Hepatocyte (in vitro differentiated cells): Measurements from ENCODE around the gene TSFM. TPM values are rescaled to one million over a fixed set of nuclear protein-coding genes. Genes with fewer than 3 reads are reported as not detected.
A peak's percentile ranks its signal among the peaks of the same experiment; 100 is the strongest.

Experiments used
- DNase-seq: peaks from one replicate; pipeline ENCODE4 v3.0.0-alpha.2; 2016; ENCODE audit warnings: low spot score
- H2AFZ ChIP-seq: fragments of 200-600 bp; sonication (generic); 2 replicates; pipeline ENCODE4 v1.6.0; 2016; ENCODE audit warnings: antibody characterized with exemption, mild to moderate bottlenecking
- H3K27ac ChIP-seq: fragments of 200-600 bp; sonication (generic); 2 replicates; pipeline ENCODE4 v1.5.1; 2016; ENCODE audit warnings: mild to moderate bottlenecking
- H3K27me3 ChIP-seq: fragments of 200-600 bp; sonication (generic); 2 replicates; pipeline ENCODE4 v1.6.1; 2016
- H3K36me3 ChIP-seq: fragments of 200-600 bp; sonication (generic); replicated peaks from 2 replicates; pipeline ENCODE4 v1.5.1; 2016; ENCODE audit warnings: low read depth; ENCODE audit not compliant: insufficient read depth
- H3K4me1 ChIP-seq: fragments of 200-600 bp; sonication (generic); 2 replicates; pipeline ENCODE4 v1.5.1; 2016; ENCODE audit warnings: mild to moderate bottlenecking, moderate library complexity; ENCODE audit not compliant: insufficient read depth
- H3K4me2 ChIP-seq: fragments of 200-600 bp; sonication (generic); 2 replicates; pipeline ENCODE4 v1.6.0; 2016
- H3K4me3 ChIP-seq: fragments of 200-600 bp; sonication (generic); 2 replicates; pipeline ENCODE4 v1.5.1; 2016; ENCODE audit warnings: mild to moderate bottlenecking
- H3K79me2 ChIP-seq: fragments of 200-600 bp; sonication (generic); 2 replicates; pipeline ENCODE4 v1.6.0; 2017; ENCODE audit warnings: mild to moderate bottlenecking
- H3K9me2 ChIP-seq: fragments of 200-600 bp; sonication (generic); replicated peaks from 2 replicates; pipeline ENCODE4 v1.6.0; 2017; ENCODE audit warnings: mild to moderate bottlenecking; ENCODE audit not compliant: insufficient read depth
- H3K9me3 ChIP-seq: fragments of 200-600 bp; sonication (generic); 2 replicates; pipeline ENCODE4 v1.5.1; 2016; ENCODE audit warnings: low read depth, mild to moderate bottlenecking
- H4K20me1 ChIP-seq: fragments of 200-600 bp; sonication (generic); 2 replicates; pipeline ENCODE4 v1.6.0; 2016; ENCODE audit warnings: mild to moderate bottlenecking; ENCODE audit not compliant: insufficient read depth, poor library complexity, severe bottlenecking
- CTCF ChIP-seq: fragments of 200-600 bp; sonication (generic); IDR thresholded peaks from 2 replicates; pipeline ENCODE4 v1.5.1; 2016; ENCODE audit warnings: antibody characterized with exemption, mild to moderate bottlenecking; ENCODE audit not compliant: poor library complexity
- EZH2 ChIP-seq: fragments of 200-600 bp; sonication (generic); IDR thresholded peaks from 2 replicates; pipeline ENCODE4 v1.6.1; 2016; ENCODE audit warnings: antibody characterized with exemption, mild to moderate bottlenecking, borderline replicate concordance
- EZH2phosphoT487 ChIP-seq: fragments of 200-600 bp; sonication (generic); IDR thresholded peaks from one replicate; pipeline ENCODE4 v1.6.1; 2018; ENCODE audit warnings: antibody characterized with exemption, mild to moderate bottlenecking, low read depth, moderate library complexity; ENCODE audit not compliant: unreplicated experiment, severe bottlenecking
- WGBS: methylation state at CpG from one replicate; pipeline ENCODE4 v1.1.6; 2016; ENCODE audit warnings: low lambda C conversion rate; ENCODE audit errors: missing lambda C conversion rate; 5-methylcytosine and 5-hydroxymethylcytosine counted together
- polyA plus RNA-seq: library from polyadenylated mRNA; unstranded; fragments of >200 nt; fragmentation: Nextera tagmentation; extraction: Ambion mirVana; gene quantifications from 2 replicates; pipeline ENCODE4 v1.2.1, GENCODE V29; 2016
- total RNA-seq: library from RNA; depleted of rRNA; stranded (reverse); fragments of >200 nt; gene quantifications from 2 replicates; pipeline ENCODE4 v1.2.3, GENCODE V29; 2014

Gene TSFM
- total and polyA plus RNA-seq, 2 experiments from 2014 or later, result 15.7 to 38.9 TPM

GRCh38 chr12:57766464-57767304 lies 15.9 kb upstream of the TSFM start, which contains the start of gene CYP27B1:
TSS of gene CYP27B1 (minus strand) at chr12:57767078. CDS start at chr12:57767041, 37 bp downstream.
- Histone ChIP-seq H3K27ac (no peak within 1 kb of the TSS), H3K27me3 (peaks cover 53% of the 10 kb centered on the region), H3K9me2 (no peaks in the 10 kb centered on the region), H3K79me2 (peaks cover 10% of the 10 kb centered on the region), H3K9me3 (no peaks in the 10 kb centered on the region), H3K4me3 (no peak within 1 kb of the TSS), H4K20me1 (no peaks in the 10 kb centered on the region), H3K36me3 (no peaks in the 10 kb centered on the region), H3K4me2 (peak within 1 kb of the TSS; percentile 96), H2AFZ (peak within 1 kb of the TSS; percentile 84), H3K4me1 (peaks cover 28% of the 10 kb centered on the region)
- no peak for TF ChIP-seq CTCF
- peak; percentile 26 for TF ChIP-seq EZH2phosphoT487
- no peak for TF ChIP-seq EZH2
- 4% methylated on average over 38 of the region's 38 CpGs for WGBS
- DNase-seq, result no peak

- Histone ChIP-seq H3K27ac (no peak overlapping the region), H3K4me2 (peak overlapping the region; percentile 96), H4K20me1 (no peaks in the 10 kb centered on the region), H3K4me1 (peaks cover 28% of the 10 kb centered on the region), H3K27me3 (peaks cover 53% of the 10 kb centered on the region), H3K9me3 (no peaks in the 10 kb centered on the region), H3K79me2 (peaks cover 10% of the 10 kb centered on the region), H3K9me2 (no peaks in the 10 kb centered on the region), H3K36me3 (no peaks in the 10 kb centered on the region), H2AFZ (no peak overlapping the region), H3K4me3 (no peak overlapping the region)
- TF ChIP-seq EZH2phosphoT487 (no peak), EZH2 (no peak), CTCF (no peak)
- DNase-seq, result no peak
Observed at GRCh38 chr12:57767305-57767698, 15.3 kb upstream of the TSFM start.

GRCh38 chr12:57767876-57768275 lies 14.7 kb upstream of the TSFM start:
- peaks cover 10% of the 10 kb centered on the region for H3K79me2 ChIP-seq
- no peaks in the 10 kb centered on the region for H3K36me3 ChIP-seq
- no peak for TF ChIP-seq CTCF
- TF ChIP-seq EZH2phosphoT487, result no peak
- no peak for TF ChIP-seq EZH2
- no peak overlapping the region for H2AFZ ChIP-seq
- no peaks in the 10 kb centered on the region for H3K9me3 ChIP-seq
- no peak overlapping the region for H3K4me3 ChIP-seq
- H3K9me2 ChIP-seq, result no peaks in the 10 kb centered on the region
- H3K27me3 ChIP-seq, result peaks cover 51% of the 10 kb centered on the region
- H3K4me1 ChIP-seq, result peaks cover 28% of the 10 kb centered on the region
- no peaks in the 10 kb centered on the region for H4K20me1 ChIP-seq
- no peak overlapping the region for H3K27ac ChIP-seq
- no peak overlapping the region for H3K4me2 ChIP-seq
- no peak for DNase-seq
- 91% methylated on average over 3 of the region's 3 CpGs for WGBS
